CD4-positive, alpha-beta T cell treated with Interferon alpha-2 for 1 hour (primary cell): ENCODE measurements around the gene C1orf50.

Source experiments
- DNase-seq, 2 donors: peaks; one replicate each; pipeline ENCODE4 v3.0.0-alpha.2; 2020 to 2022

C1orf50 gene

GRCh38 chr1:42765269-42765668, 1.8 kb upstream of the C1orf50 start:
- DNase-seq: no peak

DNA sequence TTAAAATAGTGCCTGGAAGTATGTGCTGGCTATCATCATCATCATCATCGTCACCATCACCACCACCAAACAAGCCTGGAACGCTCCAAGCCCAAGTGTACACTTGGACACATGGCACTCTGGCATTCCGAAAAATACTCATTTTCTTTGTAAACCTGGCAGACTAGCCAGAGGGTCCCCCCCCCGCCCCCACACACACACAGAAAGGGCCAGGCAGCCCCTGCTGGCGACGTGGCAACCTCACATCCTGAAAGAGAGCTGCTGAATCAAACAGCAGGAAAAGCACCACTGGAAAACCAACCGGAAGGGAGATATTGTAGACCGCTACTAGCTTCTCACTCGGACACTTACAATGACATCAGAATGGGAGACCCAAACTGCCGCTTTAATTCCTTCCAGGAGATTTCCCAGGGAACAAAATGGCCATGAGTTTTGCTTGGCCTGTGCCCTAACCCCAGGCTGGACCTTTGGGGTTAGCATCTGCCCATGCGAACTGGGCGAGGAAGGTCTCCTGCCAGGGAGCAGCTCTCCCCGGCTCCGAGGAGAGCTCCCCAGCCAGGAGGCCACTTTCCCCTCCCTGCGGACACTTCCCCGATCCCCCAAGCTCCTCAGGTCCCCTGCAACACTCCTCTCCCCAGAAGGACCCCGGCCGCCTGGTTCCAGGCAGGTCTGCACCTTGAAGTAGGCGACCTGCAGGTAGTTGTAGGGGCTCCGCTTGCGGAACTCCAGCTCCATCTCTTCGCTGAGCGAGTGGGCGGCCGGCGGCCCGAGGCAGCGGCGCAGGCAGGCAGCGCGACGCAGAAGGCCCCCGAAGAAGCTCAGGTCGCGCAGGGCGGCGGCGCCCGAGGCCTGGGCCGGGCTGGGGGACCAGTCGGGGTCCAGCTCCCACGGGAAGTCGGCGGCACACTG, 963 bp upstream of the C1orf50 start:
- peak in 1 of 2 donors; percentile 40 for DNase-seq

DNA sequence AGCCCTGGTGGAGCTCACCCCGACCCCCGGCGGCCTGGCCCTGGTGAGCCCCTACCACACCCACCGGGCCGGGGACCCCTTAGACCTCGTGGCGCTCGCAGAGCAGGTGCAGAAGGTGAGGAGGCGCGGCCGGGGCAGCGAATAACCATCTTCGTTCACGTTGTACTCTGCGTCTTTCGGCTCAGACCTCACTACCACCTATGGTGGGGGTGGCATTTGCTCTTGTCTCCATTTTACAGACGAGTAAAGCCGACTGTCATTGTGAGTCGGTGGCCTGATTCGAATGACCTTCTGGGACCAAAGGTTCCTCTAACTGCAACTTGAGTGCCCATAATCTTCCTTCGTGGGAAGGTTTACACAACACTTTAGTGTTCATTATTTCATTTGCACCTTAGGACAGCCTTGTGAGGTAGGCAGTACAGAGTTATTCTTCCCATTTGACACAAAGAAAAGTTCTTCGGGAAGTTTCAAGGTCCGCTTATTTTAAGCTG, 506 bp downstream of the C1orf50 start:
- no peak for DNase-seq

GRCh38 chr1:42768172-42768571, 1.1 kb downstream of the C1orf50 start:
- no peak for DNase-seq

DNA sequence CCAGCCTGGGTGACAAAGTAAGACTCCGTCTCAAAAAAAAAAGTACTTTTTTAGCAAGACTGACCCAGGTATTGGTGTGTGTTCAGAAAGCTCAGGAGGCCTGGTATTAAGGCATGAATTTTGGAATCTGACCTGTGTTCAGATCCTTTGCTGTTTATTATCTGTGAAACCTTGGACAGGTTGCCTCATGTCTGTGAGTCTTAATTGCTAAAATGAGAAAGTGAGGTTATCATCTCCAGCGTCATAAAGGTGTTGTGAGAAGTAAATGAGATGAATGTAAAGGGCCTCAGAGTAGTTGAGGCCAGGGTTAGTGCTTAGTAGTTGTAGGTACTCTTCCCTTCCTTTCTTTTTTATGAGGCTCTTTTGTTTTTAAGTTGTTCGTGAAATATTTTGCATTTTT, 2.8 kb downstream of the C1orf50 start:
- no peak for DNase-seq

- DNase-seq: no peak
These were observed 6.4 kb downstream of the C1orf50 start for GRCh38 chr1:42773420-42773819.

DNA sequence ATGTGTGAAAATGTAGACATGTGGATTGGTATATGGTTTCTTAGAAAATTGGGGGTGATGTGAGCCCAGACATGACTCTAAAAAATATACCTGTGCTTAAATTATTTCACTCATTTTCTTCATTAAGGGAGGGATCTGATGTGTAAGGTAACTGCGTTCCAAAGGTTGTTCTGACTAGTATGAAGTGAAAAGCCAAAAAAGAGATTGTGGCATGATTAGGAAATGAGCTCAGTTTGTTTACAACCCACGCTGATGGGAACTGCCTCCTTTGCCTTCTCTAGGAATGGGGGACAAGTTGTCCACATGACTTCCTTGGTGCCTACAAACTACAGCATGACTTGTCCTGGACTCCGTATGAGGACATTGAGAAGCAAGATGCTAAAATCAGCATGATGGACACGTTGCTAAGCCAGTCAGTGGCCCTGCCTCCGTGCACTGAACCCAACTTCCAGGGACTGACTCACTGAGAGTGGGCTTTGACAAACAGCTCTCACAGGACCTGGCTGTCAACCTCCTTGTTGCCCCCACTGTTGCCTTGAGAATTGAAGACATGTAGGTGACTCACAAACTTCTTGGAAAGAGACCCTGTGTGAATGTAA, 8.0 kb downstream of the C1orf50 start:
- no peak for DNase-seq

GRCh38 chr1:42776502-42776901, 9.5 kb downstream of the C1orf50 start:
- no peak for DNase-seq

DNA sequence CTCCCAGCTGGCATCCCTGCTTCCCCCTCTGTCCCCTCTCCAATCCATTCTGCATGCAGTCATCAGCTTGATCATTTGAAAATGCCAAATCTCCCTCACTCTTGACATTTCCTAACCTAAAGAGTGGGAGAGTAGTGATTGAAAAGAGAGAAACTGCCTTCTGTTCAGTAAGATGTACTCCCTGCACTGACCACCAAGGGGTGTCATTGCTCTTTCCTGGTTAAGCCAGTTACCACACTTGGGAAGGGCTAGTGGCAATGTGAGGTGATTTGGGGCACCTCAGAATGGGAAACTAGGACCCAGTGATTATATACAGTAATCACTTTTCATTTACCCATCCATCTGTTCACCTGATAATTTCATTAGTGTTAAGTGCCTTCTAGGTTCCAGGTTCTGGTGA, 10.8 kb downstream of the C1orf50 start:
- peak; percentile 17 to 49 for DNase-seq

DNA sequence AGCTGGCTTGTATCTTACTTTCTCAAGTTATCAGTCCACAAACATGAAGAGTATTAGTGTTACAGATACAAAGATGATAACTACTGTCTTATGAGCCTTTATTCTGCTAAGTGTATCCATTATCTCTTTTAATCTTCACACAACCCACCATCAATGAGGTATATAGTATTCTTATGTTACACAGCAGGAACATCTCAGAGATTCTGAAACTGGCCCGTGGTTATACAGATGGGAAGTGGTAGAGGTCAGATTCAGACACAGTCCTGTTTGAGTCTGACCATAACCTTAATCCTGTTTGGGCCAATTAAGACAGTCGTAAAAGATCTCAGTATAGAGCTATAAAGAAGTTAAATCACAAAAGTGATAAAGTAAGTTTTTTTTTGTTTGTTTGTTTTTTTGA, 12.7 kb downstream of the C1orf50 start:
- no peak for DNase-seq

GRCh38 chr1:42780176-42780575, 13.1 kb downstream of the C1orf50 start:
- no peak for DNase-seq

DNA sequence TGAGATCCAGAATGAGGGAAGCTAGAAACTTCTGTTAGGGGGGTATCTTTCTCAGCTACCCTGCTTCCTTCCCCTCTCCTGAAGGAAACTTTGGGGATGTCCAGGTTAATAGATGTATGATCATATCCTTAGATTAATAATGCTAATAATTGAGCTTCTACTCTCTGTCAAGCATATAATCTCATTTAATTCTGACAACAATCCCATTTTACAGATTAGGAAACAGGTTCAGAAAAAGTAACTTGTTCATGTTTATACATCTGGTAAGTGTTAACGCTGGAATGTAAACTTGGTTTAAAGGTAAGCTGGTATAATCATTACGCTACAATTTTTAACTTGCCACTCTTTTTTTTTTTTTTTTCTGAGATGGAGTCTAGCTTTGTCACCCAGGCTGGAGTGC, 16.0 kb downstream of the C1orf50 start:
- no peak for DNase-seq

DNA sequence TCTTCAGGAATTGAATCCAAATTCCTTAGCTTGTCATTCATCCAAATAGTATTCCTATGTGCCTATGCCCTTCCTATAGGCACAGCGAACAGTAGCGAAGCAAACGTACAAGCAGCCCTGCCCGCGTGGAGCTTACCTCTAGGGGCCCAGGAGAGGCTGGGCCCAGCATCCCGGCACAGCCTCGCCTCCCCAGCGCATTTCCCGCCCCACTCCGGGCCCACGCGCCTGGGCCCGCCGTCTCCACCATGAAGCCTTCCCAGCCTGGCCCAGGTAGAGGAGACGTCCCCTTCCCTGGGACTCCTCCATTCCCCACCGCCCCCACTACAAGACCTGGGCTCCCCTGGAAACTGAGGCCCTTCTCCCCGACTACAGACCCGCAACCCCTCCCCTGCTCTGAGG, 17.5 kb downstream of the C1orf50 start:
- DNase-seq: no peak

DNA sequence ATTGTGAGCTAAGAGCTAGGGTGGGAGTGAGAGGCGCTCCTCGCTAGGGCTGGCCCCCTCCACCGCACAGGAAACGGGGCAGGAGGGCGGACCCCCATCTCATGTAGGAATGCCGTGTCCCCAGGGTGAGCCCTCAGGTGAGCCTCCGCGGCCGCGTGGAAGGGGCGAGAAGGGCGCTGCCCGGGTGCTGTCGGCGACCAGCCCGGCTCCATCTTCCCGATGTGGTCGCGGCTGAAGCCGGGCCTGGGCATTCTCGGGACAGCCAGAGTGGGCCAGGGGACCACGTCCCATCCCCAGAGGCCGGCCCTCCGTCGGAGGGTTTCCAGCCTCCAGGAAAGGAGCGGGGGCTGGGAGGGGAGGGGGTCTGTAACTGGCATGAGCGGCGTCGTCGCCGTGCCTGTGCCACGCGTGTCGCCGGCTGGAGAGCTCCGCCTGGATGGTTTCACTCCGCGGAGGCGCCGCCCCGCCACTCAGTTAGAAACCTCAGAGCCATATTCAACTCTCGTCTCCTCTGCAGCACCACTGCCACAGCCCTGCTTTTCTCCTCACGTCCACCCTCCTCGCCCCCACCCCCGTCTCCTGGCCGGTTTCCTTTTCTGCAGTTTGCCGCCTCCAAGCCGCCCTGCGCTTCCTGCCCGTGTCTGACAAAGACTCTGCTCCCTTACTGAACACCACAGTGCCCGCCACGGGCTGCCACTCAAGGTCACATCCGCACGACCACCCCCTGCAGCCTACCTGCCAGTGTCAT, 18.1 kb downstream of the C1orf50 start, which contains the start of gene TMEM269:
Gene TMEM269 (plus strand): TSS at position 46 of the 748 bp plus-strand sequence. CDS start 4,903 bp downstream, outside the sequence.
- DNase-seq: peak; percentile 23 to 43

GRCh38 chr1:42786097-42786496, 19.0 kb downstream of the C1orf50 start:
- no peak for DNase-seq

- DNase-seq: no peak
These were observed 21.0 kb downstream of the C1orf50 start for GRCh38 chr1:42788021-42788420.

- DNase-seq: no peak
These were observed 26.8 kb downstream of the C1orf50 start for GRCh38 chr1:42793824-42794223.

GRCh38 chr1:42797414-42797813, 30.4 kb downstream of the C1orf50 start:
- no peak for DNase-seq

- DNase-seq: no peak
These were observed 30.9 kb downstream of the C1orf50 start for GRCh38 chr1:42797979-42798378.

DNA sequence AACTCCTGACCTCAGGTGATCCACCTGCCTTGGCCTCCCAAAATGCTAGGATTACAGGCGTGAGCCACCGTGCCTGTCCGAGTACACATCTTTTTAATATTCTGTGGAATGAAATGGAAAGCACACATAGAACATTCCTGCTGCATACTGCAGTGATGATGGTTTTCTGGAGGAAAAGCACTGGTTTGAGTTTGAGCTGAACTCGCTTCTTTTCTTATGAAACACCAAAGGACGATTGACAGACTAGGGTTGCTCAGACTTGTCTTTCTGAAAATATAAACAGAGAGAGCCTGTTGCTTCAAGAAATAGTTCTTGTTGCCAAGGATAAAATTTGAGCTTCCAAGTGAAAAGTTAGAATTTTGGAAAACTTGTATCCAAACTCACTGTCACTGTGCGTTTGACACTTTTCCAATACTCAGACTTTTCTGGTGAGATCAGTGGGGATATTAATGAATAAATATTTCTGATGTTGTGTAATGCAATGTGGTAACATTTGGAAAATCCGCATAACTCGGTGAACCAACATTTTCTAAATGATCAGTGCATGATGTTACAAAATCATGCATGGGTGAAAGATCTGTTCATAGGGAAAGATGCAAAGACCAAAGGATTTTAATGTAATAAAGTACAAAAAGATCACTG, 34.9 kb downstream of the C1orf50 start:
- no peak for DNase-seq

- no peak for DNase-seq
These were observed 39.1 kb downstream of the C1orf50 start for GRCh38 chr1:42806171-42806570.

- DNase-seq: no peak
These were observed 39.5 kb downstream of the C1orf50 start for GRCh38 chr1:42806593-42806992.
